Natural killer cell (primary cell): Measurements from ENCODE around the gene VAV3. TPM values are rescaled to one million over a fixed set of nuclear protein-coding genes. Genes with fewer than 3 reads are reported as not detected.
"Not testable (repeated sequence)": the region's sequence is repeated elsewhere in the genome, so short reads cannot be mapped to it uniquely, and the experiment has no call there.

Experiments used
- ATAC-seq, 3 donors: fragments of 150-1000 bp in 2 of 3; fragments of 200-7000 bp in 1 of 3; cut with Tn5 transposase; 1 replicate in 1 of 3; 2 replicates in 2 of 3; pipeline ENCODE4 v1.10.0; 2021; ENCODE audit warnings: mild to moderate bottlenecking in 2 of 3, moderate library complexity in 2 of 3
- DNase-seq, 2 donors: peaks; one replicate each; pipeline versions ENCODE4 v3.0.0 to v3.0.0-alpha.2; 2013 to 2021; ENCODE audit warnings: mixed read lengths in 1 of 2
- H3K27ac ChIP-seq: one replicate; pipeline ENCODE4 v1.5.1; 2013; ENCODE audit warnings: mild to moderate bottlenecking, low read length
- H3K27me3 ChIP-seq: one replicate; pipeline ENCODE4 v1.6.1; 2013; ENCODE audit warnings: low read length; ENCODE audit not compliant: control insufficient read depth, insufficient read depth
- H3K36me3 ChIP-seq: one replicate; pipeline ENCODE4 v1.6.1; 2013; ENCODE audit warnings: low read length; ENCODE audit not compliant: control insufficient read depth, insufficient read depth
- H3K4me1 ChIP-seq: one replicate; pipeline ENCODE4 v1.6.1; 2013; ENCODE audit warnings: low read length; ENCODE audit not compliant: control insufficient read depth, insufficient read depth
- H3K4me3 ChIP-seq: one replicate; pipeline ENCODE4 v1.5.1; 2013; ENCODE audit warnings: low read length
- H3K9me3 ChIP-seq: one replicate; pipeline ENCODE4 v1.6.1; 2013; ENCODE audit warnings: low read length; ENCODE audit not compliant: control insufficient read depth, insufficient read depth
- H3K27ac Mint-ChIP-seq, 2 donors: one replicate each; pipeline ENCODE4 v1.8.0; 2022; ENCODE audit warnings: mild to moderate bottlenecking in 2 of 2, mixed read lengths in 2 of 2, moderate library complexity in 1 of 2
- H3K27me3 Mint-ChIP-seq, 2 donors: one replicate each; pipeline ENCODE4 v1.8.0; 2022; ENCODE audit warnings: low read depth in 2 of 2, mixed read lengths in 2 of 2
- H3K36me3 Mint-ChIP-seq: one replicate; pipeline ENCODE4 v1.8.0; 2022; ENCODE audit warnings: mixed read lengths
- H3K4me1 Mint-ChIP-seq, 2 donors: one replicate each; pipeline ENCODE4 v1.8.0; 2022; ENCODE audit warnings: mixed read lengths in 2 of 2
- H3K4me3 Mint-ChIP-seq: one replicate; pipeline ENCODE4 v1.8.0; 2022; ENCODE audit warnings: mild to moderate bottlenecking, moderate library complexity, mixed read lengths
- H3K9me3 Mint-ChIP-seq, 2 donors: one replicate each; pipeline ENCODE4 v1.8.0; 2022; ENCODE audit warnings: mixed read lengths in 2 of 2
- WGBS: methylation state at CpG from one replicate; pipeline ENCODE4 v1.1.7; 2013; ENCODE audit warnings: missing lambda C conversion rate; ENCODE audit not compliant: insufficient coverage; 5-methylcytosine and 5-hydroxymethylcytosine counted together
- intact Hi-C: fragments of 100-400 bp; cut with micrococcal nuclease; formaldehyde crosslinking; loops from one replicate; pipeline ENCODE4 v1.14.2; 2022
- total RNA-seq, 4 donors: library from RNA; stranded (reverse); fragments of 120-200 nt in 1 of 4; gene quantifications; one replicate each; pipeline versions ENCODE4 v1.2.3 to v1.2.4, GENCODE V29; 2013 to 2022
- TF ChIP-seq, protein P1 (sequence below): fragments of 200-600 bp; IDR thresholded peaks from one replicate; pipeline ENCODE4 v1.8.0; 2022; ENCODE audit warnings: antibody characterized with exemption

Gene VAV3
- total RNA-seq, 3 donors from 2014 or later (not counting 1 experiment from before 2014, with no cell fraction given): 95.8 to 101 (median 96.6) TPM

- H3K4me3 ChIP-seq: no peak overlapping the region
- H3K4me3 Mint-ChIP-seq: no peak overlapping the region
- TF ChIP-seq, protein P1, sequence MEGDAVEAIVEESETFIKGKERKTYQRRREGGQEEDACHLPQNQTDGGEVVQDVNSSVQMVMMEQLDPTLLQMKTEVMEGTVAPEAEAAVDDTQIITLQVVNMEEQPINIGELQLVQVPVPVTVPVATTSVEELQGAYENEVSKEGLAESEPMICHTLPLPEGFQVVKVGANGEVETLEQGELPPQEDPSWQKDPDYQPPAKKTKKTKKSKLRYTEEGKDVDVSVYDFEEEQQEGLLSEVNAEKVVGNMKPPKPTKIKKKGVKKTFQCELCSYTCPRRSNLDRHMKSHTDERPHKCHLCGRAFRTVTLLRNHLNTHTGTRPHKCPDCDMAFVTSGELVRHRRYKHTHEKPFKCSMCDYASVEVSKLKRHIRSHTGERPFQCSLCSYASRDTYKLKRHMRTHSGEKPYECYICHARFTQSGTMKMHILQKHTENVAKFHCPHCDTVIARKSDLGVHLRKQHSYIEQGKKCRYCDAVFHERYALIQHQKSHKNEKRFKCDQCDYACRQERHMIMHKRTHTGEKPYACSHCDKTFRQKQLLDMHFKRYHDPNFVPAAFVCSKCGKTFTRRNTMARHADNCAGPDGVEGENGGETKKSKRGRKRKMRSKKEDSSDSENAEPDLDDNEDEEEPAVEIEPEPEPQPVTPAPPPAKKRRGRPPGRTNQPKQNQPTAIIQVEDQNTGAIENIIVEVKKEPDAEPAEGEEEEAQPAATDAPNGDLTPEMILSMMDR: no peak
- no peaks in the 10 kb centered on the region for H3K4me1 ChIP-seq
- no peak overlapping the region for H3K27ac ChIP-seq
- peaks cover 65 to 74% of the 10 kb centered on the region in 2 donors for H3K4me1 Mint-ChIP-seq
- peaks cover 14% of the 10 kb centered on the region for H3K36me3 ChIP-seq
- H3K9me3 Mint-ChIP-seq: no peaks in the 10 kb centered on the region
- no peaks in the 10 kb centered on the region for H3K9me3 ChIP-seq
- H3K36me3 Mint-ChIP-seq: no peaks in the 10 kb centered on the region
- 96% methylated on average over 2 of the region's 2 CpGs for WGBS
- ATAC-seq: no peak
- intact Hi-C loops: no loop called here
- H3K27ac Mint-ChIP-seq: peak overlapping the region in 1 of 2 donors; percentile 44
- no peak for DNase-seq
- no peaks in the 10 kb centered on the region for H3K27me3 ChIP-seq
- no peaks in the 10 kb centered on the region for H3K27me3 Mint-ChIP-seq
Observed at GRCh38 chr1:107739651-107740050, 225.3 kb downstream of the VAV3 start.

GRCh38 chr1:107739201-107739600, 225.8 kb downstream of the VAV3 start:
- no peak for ATAC-seq
- H3K9me3 Mint-ChIP-seq: no peaks in the 10 kb centered on the region
- Histone ChIP-seq H3K4me1 (no peaks in the 10 kb centered on the region), H3K9me3 (no peaks in the 10 kb centered on the region), H3K27ac (no peak overlapping the region), H3K36me3 (peaks cover 12% of the 10 kb centered on the region), H3K4me3 (no peak overlapping the region), H3K27me3 (no peaks in the 10 kb centered on the region)
- no peak for DNase-seq
- no peaks in the 10 kb centered on the region for H3K36me3 Mint-ChIP-seq
- peaks cover 70 to 78% of the 10 kb centered on the region in 2 donors for H3K4me1 Mint-ChIP-seq
- no peaks in the 10 kb centered on the region for H3K27me3 Mint-ChIP-seq
- H3K27ac Mint-ChIP-seq: peak overlapping the region; percentile 35 to 44
- TF ChIP-seq, protein P1: no peak
- WGBS: 62% methylated on average over 3 of the region's 4 CpGs
- no peak overlapping the region for H3K4me3 Mint-ChIP-seq
- intact Hi-C loops: no loop called here

DNA sequence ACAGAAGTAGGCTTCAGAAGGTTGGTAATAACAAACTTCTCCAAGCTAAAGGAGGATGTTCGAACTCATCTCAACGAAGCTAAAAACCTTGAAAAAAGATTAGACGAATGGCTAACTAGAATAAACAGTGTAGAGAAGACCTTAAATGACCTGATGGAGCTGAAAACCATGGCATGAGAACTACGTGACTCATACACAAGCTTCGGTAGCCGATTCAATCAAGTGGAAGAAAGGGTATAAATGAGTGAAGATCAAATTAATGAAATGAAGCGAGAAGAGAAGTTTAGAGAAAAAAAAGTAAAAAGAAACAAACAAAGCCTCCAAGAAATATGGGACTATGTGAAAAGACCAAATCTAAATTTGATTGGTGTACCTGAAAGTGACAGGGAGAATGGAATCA, 231.6 kb downstream of the VAV3 start:
- DNase-seq, ATAC-seq, H3K36me3 Mint-ChIP-seq, H3K27ac ChIP-seq, H3K4me1 ChIP-seq, H3K27ac Mint-ChIP-seq, H3K4me3 ChIP-seq, H3K9me3 ChIP-seq, H3K4me3 Mint-ChIP-seq, intact Hi-C loops, H3K9me3 Mint-ChIP-seq, H3K27me3 Mint-ChIP-seq, H3K36me3 ChIP-seq, H3K27me3 ChIP-seq: not testable (repeated sequence)
- 98% methylated on average over 7 of the region's 7 CpGs for WGBS
- H3K4me1 Mint-ChIP-seq: peaks cover 51 to 60% of the 10 kb centered on the region in 2 donors

GRCh38 chr1:107727866-107728265, 237.1 kb downstream of the VAV3 start:
- Histone ChIP-seq H3K4me1 (no peaks in the 10 kb centered on the region), H3K9me3 (no peaks in the 10 kb centered on the region), H3K27me3 (no peaks in the 10 kb centered on the region), H3K4me3 (no peak overlapping the region), H3K27ac (no peak overlapping the region), H3K36me3 (peaks cover 33% of the 10 kb centered on the region)
- WGBS: 100% methylated on average over 1 of the region's 2 CpGs
- H3K4me3 Mint-ChIP-seq: no peak overlapping the region
- intact Hi-C loops: no loop called here
- TF ChIP-seq, protein P1: no peak
- no peak overlapping the region for H3K27ac Mint-ChIP-seq
- no peaks in the 10 kb centered on the region for H3K9me3 Mint-ChIP-seq
- ATAC-seq (no peak), DNase-seq (no peak)
- H3K27me3 Mint-ChIP-seq: no peaks in the 10 kb centered on the region
- H3K36me3 Mint-ChIP-seq: peaks cover 2% of the 10 kb centered on the region
- H3K4me1 Mint-ChIP-seq: peaks cover 24 to 29% of the 10 kb centered on the region in 2 donors
